Mesendoderm (in vitro differentiated cells): ENCODE measurements around the gene VPS8.
"Not testable (repeated sequence)": the region's sequence is repeated elsewhere in the genome, so short reads cannot be mapped to it uniquely, and the experiment has no call there.

Source experiments
- DNase-seq: peaks from one replicate; pipeline ENCODE4 v3.0.0; 2013
- H2AK5ac ChIP-seq: 2 replicates; pipeline ENCODE4 v1.6.1; 2013; ENCODE audit warnings: low read length, inconsistent platforms
- H2BK120ac ChIP-seq: 2 replicates; pipeline ENCODE4 v1.6.1; 2013; ENCODE audit warnings: low read depth, mild to moderate bottlenecking, low read length, moderate library complexity, mixed read lengths
- H2BK15ac ChIP-seq: replicated peaks from 2 replicates; pipeline ENCODE4 v1.6.1; 2013; ENCODE audit warnings: low read depth, mild to moderate bottlenecking, moderate library complexity
- H2BK5ac ChIP-seq: 2 replicates; pipeline ENCODE4 v1.6.1; 2013; ENCODE audit warnings: low read length, inconsistent platforms
- H3K18ac ChIP-seq: 2 replicates; pipeline ENCODE4 v1.6.1; 2013; ENCODE audit warnings: mild to moderate bottlenecking, low read length, mixed read lengths
- H3K23ac ChIP-seq: one replicate; pipeline ENCODE4 v1.6.1; 2013; ENCODE audit warnings: low read length
- H3K27ac ChIP-seq: 2 replicates; pipeline ENCODE4 v1.5.1; 2013; ENCODE audit warnings: low read depth, mild to moderate bottlenecking, inconsistent platforms, low read length, moderate library complexity
- H3K27me3 ChIP-seq: 2 replicates; pipeline ENCODE4 v1.6.1; 2013; ENCODE audit warnings: low read length, control low read depth, mild to moderate bottlenecking, inconsistent platforms; ENCODE audit not compliant: insufficient read depth, poor library complexity
- H3K36me3 ChIP-seq: 2 replicates; pipeline ENCODE4 v1.6.1; 2013; ENCODE audit warnings: low read length, inconsistent platforms; ENCODE audit not compliant: control insufficient read depth, insufficient read depth
- H3K4ac ChIP-seq: one replicate; pipeline ENCODE4 v1.6.1; 2013; ENCODE audit warnings: low read depth, mild to moderate bottlenecking, low read length, moderate library complexity
- H3K4me1 ChIP-seq: 2 replicates; pipeline ENCODE4 v1.6.1; 2013; ENCODE audit warnings: low read depth, low read length, inconsistent platforms; ENCODE audit not compliant: control insufficient read depth
- H3K4me2 ChIP-seq: 2 replicates; pipeline ENCODE4 v1.6.1; 2013; ENCODE audit warnings: low read length
- H3K4me3 ChIP-seq: 2 replicates; pipeline ENCODE4 v1.5.1; 2013; ENCODE audit warnings: mild to moderate bottlenecking, low read length
- H3K56ac ChIP-seq: one replicate; pipeline ENCODE4 v1.6.1; 2013; ENCODE audit warnings: low read length
- H3K79me1 ChIP-seq: 2 replicates; pipeline ENCODE4 v1.6.1; 2013; ENCODE audit warnings: low read length, inconsistent platforms
- H3K79me2 ChIP-seq: 2 replicates; pipeline ENCODE4 v1.6.1; 2013; ENCODE audit warnings: mild to moderate bottlenecking, low read length; ENCODE audit not compliant: control insufficient read depth, insufficient read depth
- H3K9ac ChIP-seq: 2 replicates; pipeline ENCODE4 v1.6.1; 2013; ENCODE audit warnings: low read length, inconsistent platforms
- H4K5ac ChIP-seq: one replicate; pipeline ENCODE4 v1.6.1; 2013; ENCODE audit warnings: low read length
- H4K8ac ChIP-seq: one replicate; pipeline ENCODE4 v1.6.1; 2013; ENCODE audit warnings: low read depth, mild to moderate bottlenecking, control low read depth, low read length, moderate library complexity
- WGBS: extraction: QIAGEN DNeasy Blood & Tissue Kit; methylation state at CpG from one replicate; pipeline ENCODE4 v1.1.7; 2013; ENCODE audit warnings: low lambda C conversion rate, missing lambda C conversion rate; ENCODE audit not compliant: insufficient coverage; ENCODE audit errors: extremely low coverage; 5-methylcytosine and 5-hydroxymethylcytosine counted together

The VPS8 gene

DNA sequence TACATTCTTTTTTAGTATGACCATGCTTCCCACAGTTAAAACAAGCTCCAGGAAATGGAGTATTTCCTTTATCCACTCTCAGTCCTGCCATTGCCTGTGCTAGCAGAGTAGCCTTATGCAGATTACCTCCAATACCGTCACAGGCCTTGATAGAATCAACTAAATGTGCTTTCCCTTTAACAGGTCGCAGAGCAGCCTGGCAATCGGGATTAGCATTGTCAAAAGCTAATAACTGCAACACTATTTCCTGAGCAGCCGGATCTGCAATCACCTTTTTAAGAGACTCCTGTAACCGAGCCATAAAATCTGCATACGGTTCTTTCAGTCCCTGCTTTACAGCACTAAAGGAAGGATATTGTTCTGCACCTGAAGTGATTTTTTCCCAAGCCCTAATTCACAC, 206.0 kb downstream of the VPS8 start:
- H2BK5ac ChIP-seq, H4K5ac ChIP-seq, H3K4me2 ChIP-seq, H2BK15ac ChIP-seq, H3K4me3 ChIP-seq, H3K18ac ChIP-seq, H3K27ac ChIP-seq, H3K9ac ChIP-seq, H2BK120ac ChIP-seq, H3K4me1 ChIP-seq, DNase-seq, H2AK5ac ChIP-seq, H4K8ac ChIP-seq, H3K4ac ChIP-seq, H3K36me3 ChIP-seq, H3K79me2 ChIP-seq, H3K56ac ChIP-seq, H3K79me1 ChIP-seq, H3K23ac ChIP-seq, H3K27me3 ChIP-seq: not testable (repeated sequence)
- WGBS = no CpG with 5 or more reads among the region's 6 CpGs

DNA sequence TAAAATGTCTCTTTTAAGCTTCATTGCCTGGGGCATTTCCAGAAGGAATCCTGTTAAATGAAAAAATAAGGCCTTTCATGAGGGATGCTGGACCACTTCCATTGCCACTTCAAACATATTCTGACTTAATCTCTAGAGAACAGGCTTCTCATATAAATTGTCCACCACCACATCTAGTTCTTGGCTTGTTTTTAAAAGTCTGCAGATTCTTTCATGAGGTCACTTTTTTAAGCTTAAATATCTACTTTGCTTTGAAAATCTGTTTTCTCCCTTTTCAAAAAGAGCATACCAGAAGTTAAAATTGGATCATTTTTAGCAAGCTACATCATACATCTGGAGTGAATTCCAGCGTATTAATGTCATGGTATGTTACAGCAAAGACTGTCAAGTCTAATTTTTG, 209.3 kb downstream of the VPS8 start:
- H3K36me3 ChIP-seq = no peaks in the 10 kb centered on the region
- H2BK120ac ChIP-seq = no peak overlapping the region
- no peaks in the 10 kb centered on the region for H3K79me1 ChIP-seq
- DNase-seq = no peak
- H3K56ac ChIP-seq = no peak overlapping the region
- H2BK5ac ChIP-seq = no peak overlapping the region
- no peak overlapping the region for H3K4me2 ChIP-seq
- no peak overlapping the region for H4K5ac ChIP-seq
- no peaks in the 10 kb centered on the region for H3K79me2 ChIP-seq
- no peak overlapping the region for H2AK5ac ChIP-seq
- H3K4me3 ChIP-seq = no peak overlapping the region
- no peak overlapping the region for H3K4ac ChIP-seq
- H3K27me3 ChIP-seq = no peaks in the 10 kb centered on the region
- no CpG with 5 or more reads among the region's 1 CpG for WGBS
- H3K9ac ChIP-seq = no peak overlapping the region
- no peaks in the 10 kb centered on the region for H3K4me1 ChIP-seq
- no peak overlapping the region for H3K27ac ChIP-seq
- H4K8ac ChIP-seq = no peak overlapping the region
- H2BK15ac ChIP-seq = no peak overlapping the region
- H3K23ac ChIP-seq = no peak overlapping the region
- no peak overlapping the region for H3K18ac ChIP-seq

DNA sequence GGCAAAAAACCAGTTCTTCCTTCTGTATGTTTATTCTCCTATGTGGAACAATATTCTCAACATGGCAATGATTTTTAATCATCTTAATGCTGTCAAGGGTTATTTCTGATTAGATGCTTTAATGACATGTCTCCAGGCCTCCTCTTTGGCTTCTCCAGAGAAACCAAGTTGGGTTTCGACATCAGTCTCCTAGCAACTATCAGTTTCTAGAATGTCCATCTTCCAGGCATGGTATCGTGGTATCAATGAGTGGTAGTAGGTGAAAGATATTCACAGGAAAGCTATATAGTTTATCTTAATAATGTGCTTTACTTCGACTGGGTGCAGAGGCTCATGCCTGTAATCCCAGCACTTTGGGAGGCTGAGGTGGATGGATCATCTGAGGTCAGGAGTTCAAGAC, 212.4 kb downstream of the VPS8 start:
- Histone ChIP-seq H3K79me2 (no peaks in the 10 kb centered on the region), H4K5ac (no peak overlapping the region), H3K18ac (no peak overlapping the region), H3K4ac (no peak overlapping the region), H3K23ac (no peak overlapping the region), H3K4me1 (no peaks in the 10 kb centered on the region), H3K9ac (no peak overlapping the region), H2BK120ac (no peak overlapping the region), H3K27me3 (no peaks in the 10 kb centered on the region), H2AK5ac (no peak overlapping the region), H3K56ac (no peak overlapping the region), H4K8ac (no peak overlapping the region), H3K27ac (no peak overlapping the region), H2BK15ac (no peak overlapping the region), H3K79me1 (no peaks in the 10 kb centered on the region), H3K36me3 (no peaks in the 10 kb centered on the region), H2BK5ac (no peak overlapping the region), H3K4me2 (no peak overlapping the region), H3K4me3 (no peak overlapping the region)
- WGBS = no CpG with 5 or more reads among the region's 3 CpGs
- DNase-seq = no peak

DNA sequence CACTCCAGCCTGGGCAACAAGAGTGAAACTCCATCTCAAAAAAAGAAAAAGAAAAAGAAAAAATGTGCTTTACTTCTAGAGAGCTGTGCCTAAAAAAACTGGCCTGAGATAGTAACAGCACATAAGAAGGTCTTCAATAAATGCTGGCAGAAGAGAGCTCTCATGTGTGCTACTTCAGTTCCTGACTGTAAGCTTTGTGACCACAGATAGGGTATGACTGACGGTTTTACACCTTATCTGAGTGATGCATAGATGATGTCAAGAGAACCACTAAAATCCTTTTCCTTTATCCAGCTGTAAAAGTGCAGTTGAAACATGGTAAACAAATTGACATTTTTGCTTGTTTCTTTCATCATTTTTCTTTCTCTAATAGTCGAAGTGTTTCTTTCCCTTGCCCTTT, 213.0 kb downstream of the VPS8 start:
- no peak overlapping the region for H3K4ac ChIP-seq
- no peak overlapping the region for H3K4me2 ChIP-seq
- H4K5ac ChIP-seq = no peak overlapping the region
- no peaks in the 10 kb centered on the region for H3K79me1 ChIP-seq
- no peak for DNase-seq
- no peak overlapping the region for H3K23ac ChIP-seq
- H3K9ac ChIP-seq = no peak overlapping the region
- no peaks in the 10 kb centered on the region for H3K27me3 ChIP-seq
- no peak overlapping the region for H4K8ac ChIP-seq
- H2AK5ac ChIP-seq = no peak overlapping the region
- no peaks in the 10 kb centered on the region for H3K36me3 ChIP-seq
- no peak overlapping the region for H3K27ac ChIP-seq
- no peaks in the 10 kb centered on the region for H3K4me1 ChIP-seq
- no peak overlapping the region for H3K56ac ChIP-seq
- H3K4me3 ChIP-seq = no peak overlapping the region
- H2BK15ac ChIP-seq = no peak overlapping the region
- H2BK120ac ChIP-seq = no peak overlapping the region
- H2BK5ac ChIP-seq = no peak overlapping the region
- H3K79me2 ChIP-seq = no peaks in the 10 kb centered on the region
- WGBS = no CpG with 5 or more reads among the region's 2 CpGs
- H3K18ac ChIP-seq = no peak overlapping the region

DNA sequence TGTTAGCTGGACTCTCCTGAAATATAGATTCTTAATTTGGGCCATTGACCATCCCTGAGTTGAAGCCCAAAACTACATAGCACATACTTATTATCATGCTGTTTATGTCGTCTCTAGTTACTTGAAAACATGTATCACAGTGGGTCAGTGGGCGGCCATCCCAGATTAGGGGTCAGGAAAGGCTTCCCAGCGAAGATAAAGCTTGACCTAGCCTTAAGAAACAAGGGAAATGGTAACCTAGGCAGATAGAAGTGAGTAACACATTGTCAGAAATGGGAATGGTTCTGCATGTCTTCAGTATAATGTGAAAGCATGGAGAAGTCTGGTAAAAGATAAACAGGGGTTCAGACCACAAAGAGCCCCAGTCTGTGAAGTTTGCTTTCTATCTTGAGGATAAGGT, 216.2 kb downstream of the VPS8 start:
- Histone ChIP-seq H2AK5ac (no peak overlapping the region), H3K18ac (no peak overlapping the region), H3K56ac (no peak overlapping the region), H3K4me1 (no peaks in the 10 kb centered on the region), H2BK15ac (no peak overlapping the region), H3K79me2 (no peaks in the 10 kb centered on the region), H2BK5ac (no peak overlapping the region), H2BK120ac (no peak overlapping the region), H3K4ac (no peak overlapping the region), H3K23ac (no peak overlapping the region), H3K36me3 (no peaks in the 10 kb centered on the region), H3K4me3 (no peak overlapping the region), H4K8ac (no peak overlapping the region), H3K79me1 (no peaks in the 10 kb centered on the region), H4K5ac (no peak overlapping the region), H3K27ac (no peak overlapping the region), H3K27me3 (no peaks in the 10 kb centered on the region), H3K4me2 (no peak overlapping the region), H3K9ac (no peak overlapping the region)
- WGBS = no CpG with 5 or more reads among the region's 3 CpGs
- DNase-seq = no peak

DNA sequence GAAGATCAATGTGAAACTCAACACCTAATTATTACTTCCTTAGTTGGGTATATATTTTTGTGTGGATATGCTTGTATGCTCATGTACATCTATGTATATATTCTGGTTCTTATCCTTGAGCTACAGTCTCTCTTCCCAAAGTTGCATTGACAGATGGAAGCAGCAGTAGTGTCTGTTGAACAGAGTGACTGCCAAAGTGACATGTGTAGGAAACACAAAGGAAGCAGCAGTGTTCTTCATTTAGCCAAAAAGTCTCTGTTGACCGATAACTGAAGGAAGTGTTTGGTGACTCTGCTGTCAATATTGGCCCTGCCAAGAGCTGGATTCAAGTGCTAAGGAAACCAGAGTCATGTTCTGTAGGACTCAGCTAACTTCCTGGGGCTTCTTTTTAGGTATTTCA, 217.1 kb downstream of the VPS8 start:
- Histone ChIP-seq H3K23ac (no peak overlapping the region), H3K18ac (no peak overlapping the region), H3K4ac (no peak overlapping the region), H4K8ac (no peak overlapping the region), H2BK5ac (no peak overlapping the region), H3K27ac (no peak overlapping the region), H3K4me3 (no peak overlapping the region), H3K4me1 (no peaks in the 10 kb centered on the region), H3K27me3 (no peaks in the 10 kb centered on the region), H4K5ac (no peak overlapping the region), H3K9ac (no peak overlapping the region), H3K79me1 (no peaks in the 10 kb centered on the region), H3K36me3 (no peaks in the 10 kb centered on the region), H2AK5ac (no peak overlapping the region), H2BK120ac (no peak overlapping the region), H2BK15ac (no peak overlapping the region), H3K79me2 (no peaks in the 10 kb centered on the region), H3K56ac (no peak overlapping the region), H3K4me2 (no peak overlapping the region)
- no CpG with 5 or more reads among the region's 1 CpG for WGBS
- no peak for DNase-seq
